ENCODE measurements around the gene HOXC6.

Gene HOXC6

DNA sequence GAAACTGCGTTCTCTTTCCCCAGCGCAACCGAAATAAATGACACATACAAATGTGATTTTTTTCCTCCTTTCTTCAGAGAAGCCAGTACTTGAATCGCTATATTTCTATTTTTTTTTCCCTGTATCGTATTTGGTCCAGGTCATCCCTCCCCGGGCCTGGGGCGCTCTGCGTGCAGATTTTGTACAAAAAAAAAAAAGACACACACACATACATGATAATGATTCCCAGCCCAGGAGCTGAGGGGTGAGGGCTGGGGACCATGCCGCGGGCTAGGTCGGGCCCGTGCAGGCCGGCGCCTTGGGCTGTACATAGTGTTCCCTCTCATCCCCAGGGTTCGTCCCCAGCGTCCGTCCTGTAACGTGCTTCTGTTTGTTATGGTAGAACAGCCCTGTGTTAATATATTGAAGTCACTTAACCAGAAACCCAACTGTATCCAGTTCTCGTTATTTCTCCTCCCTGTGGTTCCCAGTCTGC lies 25.3 kb upstream of the HOXC6 start:
- no peak for DNase-seq

DNA sequence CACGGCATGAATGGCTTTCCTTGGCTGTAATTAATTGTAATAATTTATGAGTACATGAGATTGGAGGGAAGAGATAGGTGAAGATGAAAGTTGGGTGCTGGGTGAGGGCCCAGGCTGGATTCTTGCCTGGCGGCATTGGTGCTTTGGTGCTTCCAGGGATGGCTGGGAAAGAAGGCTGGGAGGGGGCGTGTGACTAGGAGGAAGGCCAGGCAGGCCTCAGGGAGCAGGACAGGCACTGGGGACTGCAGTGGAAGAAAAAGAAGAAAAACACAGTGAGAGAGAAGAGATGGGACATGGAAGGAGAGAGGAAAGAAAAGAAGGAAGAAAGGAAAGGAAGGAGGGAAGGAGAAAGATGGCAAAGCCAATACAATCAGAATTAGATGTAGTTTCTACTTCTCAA lies 24.6 kb upstream of the HOXC6 start:
- no peak for DNase-seq

DNA sequence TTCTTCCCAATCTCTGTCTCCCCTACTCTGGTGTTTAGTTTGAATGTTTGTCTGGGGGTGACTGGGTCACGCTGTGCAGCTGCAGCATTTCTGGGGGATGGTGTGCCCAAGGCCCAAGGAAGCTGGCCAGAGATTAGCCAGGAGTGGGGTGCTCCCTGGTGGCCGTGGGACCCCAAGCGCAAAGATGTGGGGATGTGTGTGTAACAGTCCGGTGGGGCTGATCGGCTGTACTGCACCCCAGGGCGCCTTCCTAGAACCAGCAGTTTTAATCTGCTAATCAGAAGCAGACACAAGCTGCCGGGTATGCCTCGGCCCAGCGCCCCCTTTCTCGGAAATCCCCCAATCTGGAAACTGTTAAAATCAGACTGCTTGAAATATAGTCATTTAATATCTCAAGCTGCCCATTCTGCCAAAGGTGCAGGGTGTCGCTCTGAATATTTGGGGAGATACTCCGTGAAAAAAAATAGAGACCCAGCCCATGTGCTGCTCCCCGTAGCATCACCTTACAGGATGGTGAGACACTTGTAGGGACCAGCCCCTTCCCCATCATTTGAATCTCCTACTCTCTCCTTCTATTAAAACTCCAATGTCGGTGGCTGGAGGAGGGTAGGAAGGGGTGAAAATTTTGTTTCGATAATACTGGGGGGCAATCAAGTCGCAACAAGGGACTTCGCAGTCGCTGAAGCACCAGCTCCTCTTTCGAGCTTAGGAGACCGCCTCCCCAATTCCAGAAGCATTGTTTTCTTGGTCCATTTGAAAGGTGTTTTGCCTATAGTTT lies 24.0 kb upstream of the HOXC6 start:
- DNase-seq, result no peak

DNA sequence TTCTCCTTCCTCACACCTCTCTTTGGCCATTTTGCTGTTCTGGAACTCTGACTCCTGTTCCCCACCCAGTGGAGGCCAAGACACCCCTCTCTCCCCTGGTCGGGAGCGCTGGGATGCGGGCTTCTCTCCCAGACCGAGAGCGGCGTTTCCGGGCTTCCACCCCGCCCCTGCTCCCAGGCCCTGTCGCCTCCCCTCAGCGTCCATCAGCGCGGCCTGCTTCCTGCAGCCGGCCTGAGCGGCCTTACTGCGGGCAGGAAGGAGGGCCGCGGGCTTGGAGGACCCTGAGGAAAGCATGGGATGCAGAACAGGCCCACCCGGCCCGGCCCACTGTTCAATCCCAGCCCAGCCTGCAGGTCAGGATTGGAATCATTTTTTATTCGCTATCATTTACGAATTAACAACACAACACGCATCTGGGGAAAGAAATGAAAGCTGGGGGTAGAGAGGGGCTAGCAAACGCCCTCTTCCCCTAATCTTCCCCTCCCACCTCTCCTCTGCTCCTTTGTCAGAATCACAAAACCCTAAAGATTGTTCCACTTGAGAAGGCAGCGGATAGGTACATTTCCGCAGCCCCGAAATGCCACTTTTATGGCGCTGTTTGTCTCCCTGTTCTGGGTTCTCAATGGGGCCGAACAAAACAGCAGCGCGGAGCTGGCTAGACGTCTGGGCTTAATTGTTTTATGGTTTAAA lies 23.3 kb upstream of the HOXC6 start:
- DNase-seq, result no peak

DNA sequence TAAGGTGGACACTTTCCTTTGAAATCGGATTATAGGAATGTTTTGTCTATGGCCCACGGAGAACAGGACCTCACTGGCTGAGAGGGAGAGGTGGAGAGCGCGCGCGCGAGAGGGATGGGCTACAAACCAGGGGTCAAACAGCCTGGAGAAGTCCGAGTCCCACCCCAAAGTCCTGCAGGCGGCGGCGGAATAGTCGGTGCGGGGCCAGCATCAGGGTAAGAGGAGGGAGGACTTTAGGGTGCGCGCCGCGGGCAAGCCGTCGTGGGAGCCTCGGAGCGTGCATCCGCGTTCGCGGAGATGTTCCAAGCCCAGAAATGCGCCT lies 22.7 kb upstream of the HOXC6 start:
- no peak for DNase-seq

DNA sequence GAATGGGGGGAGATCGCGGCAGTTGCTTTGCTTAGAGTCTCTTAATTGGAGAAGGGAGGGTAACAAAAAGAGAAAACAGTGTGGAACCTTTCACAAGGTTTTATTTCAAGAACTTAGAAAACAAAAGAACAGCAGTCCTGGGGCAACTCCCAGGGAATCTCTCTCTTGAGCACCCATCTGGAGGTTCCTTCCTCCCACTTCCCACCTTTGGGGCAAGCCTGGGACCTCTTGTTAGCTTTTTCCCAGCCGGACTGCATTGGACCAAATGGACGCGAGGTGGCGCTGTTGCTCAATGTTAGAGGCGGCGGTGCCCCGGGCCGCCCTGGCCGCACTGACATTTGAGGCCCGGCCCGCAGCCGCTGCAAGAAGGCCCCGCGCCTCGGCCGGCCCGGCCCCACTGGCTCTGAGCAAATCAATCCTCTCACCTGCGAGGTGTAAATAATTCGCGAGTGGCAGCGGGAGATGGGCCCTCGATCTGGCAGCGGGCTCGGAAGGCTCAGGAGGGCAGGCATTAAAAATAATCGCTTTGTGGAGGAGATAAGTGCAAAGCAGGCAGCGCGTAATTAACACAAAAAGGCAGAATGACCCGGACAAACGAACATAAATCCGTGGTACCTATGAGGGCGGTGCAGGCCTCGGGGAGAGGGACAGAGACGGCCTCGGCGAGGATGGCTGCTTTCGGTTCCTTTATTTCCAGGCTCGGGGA lies 22.2 kb upstream of the HOXC6 start:
- DNase-seq, result peak; percentile 69

DNA sequence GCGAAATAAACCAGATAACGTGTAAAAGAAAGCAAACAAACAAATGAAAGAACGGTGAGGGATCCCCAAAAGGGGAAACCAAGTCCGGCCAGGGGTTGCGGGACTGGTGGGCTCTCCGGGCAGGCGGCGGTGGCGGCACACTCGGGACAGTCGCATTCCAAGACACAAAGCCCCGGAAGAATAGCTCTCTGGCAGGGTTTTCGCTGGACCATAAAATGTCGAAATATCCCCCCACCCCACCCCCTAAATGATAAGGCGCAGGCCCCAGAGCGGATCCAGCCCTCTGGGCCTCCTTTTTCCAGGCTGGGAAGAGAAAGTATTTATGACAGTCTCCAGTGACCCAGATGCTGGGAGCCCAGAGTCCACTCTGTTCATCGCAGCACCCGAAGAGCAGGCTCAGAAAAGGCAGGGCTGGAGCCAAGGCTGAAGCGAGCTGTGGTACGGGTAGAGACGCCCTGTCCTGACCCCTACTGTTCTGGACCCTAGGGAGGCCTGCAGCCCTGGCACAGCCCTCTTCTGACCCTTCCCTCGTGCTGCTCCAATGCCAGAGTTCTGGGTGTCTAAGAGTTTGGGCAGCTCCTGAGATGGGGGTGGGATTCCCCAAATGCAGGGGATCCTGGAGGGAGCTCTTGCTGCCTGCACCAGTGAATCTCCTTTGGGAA lies 21.6 kb upstream of the HOXC6 start:
- DNase-seq, result no peak

GRCh38 chr12:54007538-54008259 lies 20.5 kb upstream of the HOXC6 start:
- no peak for DNase-seq

GRCh38 chr12:54008260-54008552 lies 20.0 kb upstream of the HOXC6 start:
- DNase-seq, result no peak

GRCh38 chr12:54009171-54010052 lies 18.8 kb upstream of the HOXC6 start:
- no peak for DNase-seq

DNA sequence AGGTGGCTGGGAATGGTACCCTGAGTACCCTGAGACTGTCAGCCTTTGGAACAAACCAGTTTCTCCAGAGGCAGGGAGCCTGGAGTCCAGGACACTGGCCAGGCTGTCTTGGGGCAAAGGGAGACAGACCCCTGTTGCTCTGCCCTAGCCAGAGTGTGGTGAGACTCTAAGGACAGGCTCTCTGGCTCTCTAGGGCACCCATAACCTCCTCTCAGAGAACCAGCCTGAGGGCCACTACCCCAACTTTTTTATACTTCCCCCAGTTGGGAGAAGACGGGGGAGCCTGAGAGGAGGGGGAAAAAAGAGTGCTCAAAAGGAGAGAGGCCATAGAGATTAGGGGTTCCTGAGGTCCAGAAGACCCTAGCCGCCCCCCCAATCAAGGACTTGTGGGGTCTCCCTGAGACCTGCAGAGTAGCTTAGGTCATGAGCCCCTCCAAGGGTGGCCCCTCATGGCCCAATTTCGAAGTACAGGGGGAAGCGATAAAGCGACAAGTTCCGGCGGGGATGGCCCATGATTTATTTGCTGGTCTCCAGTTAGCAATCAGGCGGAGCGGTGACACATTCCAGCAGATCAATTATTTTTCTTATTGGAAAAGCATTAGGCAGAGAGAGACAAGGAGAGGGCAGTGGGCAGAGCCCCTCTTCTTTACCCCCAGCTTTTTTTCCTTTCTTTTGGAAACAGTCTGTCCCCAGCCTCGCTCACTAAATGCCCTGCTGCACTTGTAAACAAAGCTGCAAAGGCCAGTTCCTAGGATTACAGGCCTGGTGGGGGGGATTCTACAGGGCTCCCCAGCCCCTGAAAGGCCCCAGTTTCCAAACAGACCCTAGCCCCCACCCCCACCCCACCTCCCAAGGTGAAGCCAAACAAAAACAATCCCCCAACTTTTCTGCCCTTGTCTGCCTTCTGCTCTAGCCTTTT lies 17.9 kb upstream of the HOXC6 start:
- no peak for DNase-seq

DNA sequence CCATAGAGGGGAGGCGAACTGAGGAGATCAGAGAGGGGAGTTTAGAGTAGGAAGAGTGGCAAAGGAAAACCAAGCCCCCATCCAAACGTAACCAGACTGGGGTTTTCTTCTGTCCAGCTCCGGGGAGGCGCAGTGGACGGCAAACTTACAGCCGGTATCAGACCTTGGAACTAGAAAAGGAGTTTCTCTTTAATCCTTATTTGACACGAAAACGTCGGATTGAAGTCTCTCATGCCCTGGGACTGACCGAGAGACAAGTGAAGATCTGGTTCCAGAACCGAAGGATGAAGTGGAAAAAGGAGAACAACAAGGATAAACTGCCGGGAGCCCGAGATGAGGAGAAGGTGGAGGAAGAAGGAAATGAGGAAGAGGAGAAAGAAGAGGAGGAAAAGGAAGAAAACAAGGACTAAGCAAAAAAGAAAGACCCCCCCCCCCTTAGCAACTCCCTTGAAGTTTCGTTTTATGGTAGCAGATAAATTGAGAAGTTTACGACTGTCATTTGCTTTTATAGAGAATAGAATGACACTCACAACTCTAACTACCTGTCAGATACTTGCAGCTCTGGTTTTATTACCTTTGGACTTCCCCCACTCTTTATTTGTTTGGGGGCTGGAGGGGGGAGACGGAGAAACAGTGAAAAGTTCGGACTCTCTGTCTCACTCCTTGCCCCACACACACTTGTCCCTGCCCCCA lies 17.1 kb upstream of the HOXC6 start:
- DNase-seq, result no peak

DNA sequence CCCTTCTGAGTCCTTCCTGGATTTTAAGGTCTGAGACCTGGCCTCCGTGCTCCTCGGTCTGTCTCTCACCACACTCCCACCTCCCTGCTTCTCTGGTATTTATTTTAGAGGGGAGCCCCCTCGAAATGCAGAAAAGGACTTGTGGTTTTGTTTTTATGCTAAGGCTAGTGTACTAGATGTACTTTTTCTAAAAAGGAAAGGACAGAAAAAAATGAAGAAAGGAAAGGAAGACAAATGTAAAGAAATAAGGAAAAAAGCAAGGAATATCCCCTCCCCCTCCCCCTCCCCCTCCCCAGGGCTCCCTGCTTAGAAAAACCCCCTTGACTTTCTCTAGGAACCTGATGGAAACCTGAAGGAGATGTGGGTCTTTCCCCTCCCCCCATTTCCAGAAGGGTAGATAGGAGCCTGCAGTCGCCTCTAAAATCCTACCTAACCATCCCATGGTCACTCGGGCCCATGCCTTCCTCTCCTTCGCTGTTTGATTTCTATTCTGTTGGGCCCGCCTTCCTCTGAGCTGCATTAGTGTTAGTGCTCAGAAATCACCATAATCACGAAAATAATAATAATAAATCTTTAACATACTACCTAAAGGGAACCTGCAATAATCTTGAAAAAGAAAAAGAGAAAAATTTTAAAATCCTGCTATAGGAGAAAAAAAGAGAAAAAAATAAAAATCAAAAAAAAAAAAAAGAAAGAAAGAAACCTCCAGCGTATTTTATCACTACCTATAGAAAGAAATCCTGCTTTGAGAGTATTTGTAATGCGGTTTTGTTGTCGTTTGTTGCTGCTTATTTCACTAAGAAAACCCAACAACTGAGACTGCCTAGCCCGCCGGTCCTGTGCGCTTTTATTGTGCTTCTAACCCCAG lies 16.3 kb upstream of the HOXC6 start:
- DNase-seq, result no peak

DNA sequence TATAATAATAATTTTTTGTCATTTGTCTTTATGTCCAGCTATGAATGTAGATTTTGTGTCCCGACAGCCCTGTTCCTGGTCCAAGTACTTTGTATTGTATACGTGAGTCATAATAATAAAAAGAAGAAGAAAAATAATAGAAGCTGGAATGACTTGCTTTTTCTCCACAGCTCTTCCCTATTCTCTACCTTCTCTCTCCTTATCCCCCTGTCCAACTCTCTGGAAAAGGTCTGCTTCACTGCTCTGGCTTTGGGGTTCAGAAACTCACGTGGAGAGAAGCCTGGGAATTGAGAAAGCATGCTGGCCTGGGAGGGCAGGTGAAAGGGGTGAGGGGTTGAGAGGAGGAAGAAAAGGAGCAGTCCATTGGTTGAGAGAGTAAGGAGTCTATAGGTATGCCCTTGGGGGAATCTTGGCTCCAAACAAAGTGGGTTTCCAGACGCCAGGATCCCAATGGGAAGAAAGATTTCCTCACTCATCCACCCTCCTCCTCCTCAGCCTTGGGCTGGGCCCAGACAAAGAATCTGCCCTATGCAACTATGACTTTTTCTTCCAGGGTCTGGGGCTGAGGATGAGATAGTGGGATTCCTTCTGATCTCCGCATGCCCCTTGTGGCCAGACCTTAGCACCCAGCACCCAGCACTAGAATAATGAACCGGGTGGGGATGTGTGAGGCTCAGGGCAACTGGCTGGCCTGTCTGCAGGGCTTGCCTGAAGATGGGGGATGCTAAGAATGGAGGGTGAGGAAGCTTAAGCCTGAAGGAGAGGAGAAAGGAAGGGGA lies 15.4 kb upstream of the HOXC6 start:
- no peak for DNase-seq

- DNase-seq, result no peak
Observed at GRCh38 chr12:54014377-54015017, 13.7 kb upstream of the HOXC6 start.

DNA sequence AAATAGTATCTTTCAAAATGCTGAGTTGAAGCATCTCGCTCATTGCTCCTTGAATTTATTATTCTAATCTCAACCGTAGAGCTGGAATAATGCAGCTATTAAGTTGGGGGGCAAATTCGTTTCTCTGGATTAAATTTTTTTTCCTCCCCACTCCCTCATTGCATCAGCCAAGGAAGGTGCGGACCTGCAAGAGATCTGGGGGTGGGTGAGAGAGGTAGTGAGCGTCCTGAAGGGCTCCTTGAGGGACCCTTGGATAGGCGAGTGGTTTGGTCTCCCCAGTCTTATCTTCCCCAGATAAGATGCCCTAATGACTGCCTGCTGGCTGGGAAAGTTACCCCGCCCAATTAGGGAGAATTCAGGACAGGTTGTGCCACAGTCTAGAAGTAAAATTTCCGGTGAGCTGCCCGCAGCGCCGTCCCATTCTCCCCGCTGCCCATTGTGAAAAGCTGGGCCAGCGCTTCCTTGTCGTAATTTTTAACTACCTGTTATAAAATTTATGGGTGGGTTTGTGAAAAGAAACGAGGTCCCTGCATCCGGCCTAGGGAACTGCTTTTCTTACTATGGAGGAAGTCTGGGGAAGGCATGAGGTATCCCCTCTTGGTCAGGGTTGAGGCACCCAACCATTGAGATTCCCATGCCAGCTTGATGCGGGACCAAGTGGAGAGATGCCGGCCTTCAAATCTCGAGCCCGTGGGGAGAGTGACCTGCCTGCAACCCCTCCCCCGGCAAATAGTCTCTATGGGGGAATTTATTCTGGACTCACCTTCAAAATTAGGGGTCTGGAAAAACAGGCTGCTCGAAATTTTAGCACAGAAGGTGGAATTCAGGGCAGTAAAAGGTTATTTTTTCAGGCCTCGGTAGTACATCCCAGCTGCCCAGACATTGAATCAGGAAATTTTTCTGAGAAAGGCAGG lies 13.0 kb upstream of the HOXC6 start:
- DNase-seq, result no peak
